ENCODE measurements around the gene FMN2. TPM values are rescaled to one million over a fixed set of nuclear protein-coding genes. Genes with fewer than 3 reads are reported as not detected.

FMN2 gene
- total RNA-seq, 4 donors from 2014 or later, result 0.46 to 1.4 (median 0.49) TPM; not detected in 1

DNA sequence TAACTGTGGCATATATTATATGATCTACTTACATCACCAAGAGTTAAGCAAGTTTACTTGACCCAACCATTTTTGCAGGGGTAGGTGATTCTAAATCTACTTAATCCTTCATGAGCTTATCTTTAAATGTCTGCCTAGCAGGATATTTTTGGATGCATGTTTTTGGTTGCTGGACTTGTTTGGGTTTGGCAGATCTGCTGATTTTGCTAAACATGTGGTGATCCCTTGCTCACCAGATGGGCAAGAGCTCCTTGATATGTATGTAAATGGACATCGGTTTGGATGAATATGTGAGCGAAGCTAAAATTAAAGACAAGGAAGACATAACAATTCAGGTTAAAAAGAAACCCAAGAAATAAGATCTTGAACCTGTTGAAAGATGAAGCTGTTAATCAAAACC, 36.7 kb downstream of the FMN2 start:
- H3K4me3 ChIP-seq (ENCODE audit: low read depth, poor library complexity, severe bottlenecking), result no peak overlapping the region
- intact Hi-C loops (cut with DNase I; ENCODE audit: low total_unique reads), result no loop called here
- DNase-seq (ENCODE audit: low spot score in 2 of 2), result no peak
- WGBS, 2 donors, result 89 to 95% methylated on average over 2 of the region's 2 CpGs
- TF ChIP-seq POLR2A (IDR thresholded peaks at IDR 0.05) (no peak), CTCF (IDR thresholded peaks at IDR 0.05) (no peak)

DNA sequence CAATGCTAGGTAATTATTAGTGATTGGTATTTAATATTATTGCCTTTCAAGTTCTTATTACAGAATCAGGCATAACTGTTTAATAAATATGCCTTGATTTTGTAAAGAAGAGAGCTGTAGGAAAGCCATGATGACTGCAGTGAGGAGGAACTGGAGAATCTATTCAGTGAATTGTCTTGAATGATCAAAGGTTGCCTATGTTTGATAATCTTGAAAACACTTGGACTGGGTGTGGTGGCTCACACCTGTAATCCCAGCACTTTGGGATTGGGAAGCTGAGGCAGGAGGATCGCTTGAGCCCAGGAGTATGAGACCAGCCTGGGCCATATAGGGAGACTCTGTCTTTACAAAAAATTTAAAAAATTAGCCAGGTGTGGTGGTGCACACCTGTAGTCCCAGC, 42.4 kb downstream of the FMN2 start:
- TF ChIP-seq POLR2A (IDR thresholded peaks at IDR 0.05) (no peak), CTCF (IDR thresholded peaks at IDR 0.05) (no peak)
- intact Hi-C loops (cut with DNase I; ENCODE audit: low total_unique reads), result no loop called here
- DNase-seq (ENCODE audit: low spot score in 2 of 2), result no peak
- WGBS, 2 donors, result 93 to 95% methylated on average over 1 of the region's 1 CpG
- H3K4me3 ChIP-seq (ENCODE audit: low read depth, poor library complexity, severe bottlenecking), result no peak overlapping the region

GRCh38 chr1:240134596-240134995, 42.9 kb downstream of the FMN2 start:
- 69% methylated on average over 2 of the region's 2 CpGs for WGBS, 2 donors
- no peak overlapping the region for H3K4me3 ChIP-seq (ENCODE audit: low read depth, poor library complexity, severe bottlenecking)
- TF ChIP-seq POLR2A (IDR thresholded peaks at IDR 0.05) (no peak), CTCF (IDR thresholded peaks at IDR 0.05) (no peak)
- no peak for DNase-seq (ENCODE audit: low spot score in 2 of 2)
- intact Hi-C loops (cut with DNase I; ENCODE audit: low total_unique reads), result no loop called here

GRCh38 chr1:240136402-240136801, 44.7 kb downstream of the FMN2 start:
- 71 to 77% methylated on average over 3 of the region's 3 CpGs for WGBS, 2 donors
- intact Hi-C loops (cut with DNase I; ENCODE audit: low total_unique reads), result no loop called here
- DNase-seq (ENCODE audit: low spot score in 2 of 2), result no peak
- H3K4me3 ChIP-seq (ENCODE audit: low read depth, poor library complexity, severe bottlenecking), result no peak overlapping the region
- no peak for TF ChIP-seq POLR2A (IDR thresholded peaks at IDR 0.05)
- TF ChIP-seq CTCF (IDR thresholded peaks at IDR 0.05), result no peak

DNA sequence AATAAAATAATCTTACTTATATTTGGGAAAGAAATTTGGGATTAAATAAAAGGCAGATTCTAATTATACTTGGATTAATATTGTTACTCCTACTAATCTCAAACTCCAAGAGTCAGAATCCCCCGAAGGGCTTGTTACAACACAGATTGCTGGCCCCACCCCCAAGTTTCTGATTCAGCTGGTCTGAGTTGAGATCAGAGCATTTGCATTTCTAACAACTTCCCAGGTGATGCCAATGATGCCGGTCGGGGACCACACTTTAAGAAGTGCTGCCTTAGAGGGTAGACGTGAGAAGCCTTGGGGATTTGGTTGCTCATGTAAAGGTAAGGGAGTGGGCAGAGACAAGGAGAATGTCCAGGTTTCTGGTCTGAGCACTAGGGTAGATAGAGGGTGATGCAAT, 47.2 kb downstream of the FMN2 start:
- no peak overlapping the region for H3K4me3 ChIP-seq (ENCODE audit: low read depth, poor library complexity, severe bottlenecking)
- no peak for DNase-seq (ENCODE audit: low spot score in 2 of 2)
- TF ChIP-seq POLR2A (IDR thresholded peaks at IDR 0.05) (no peak), CTCF (IDR thresholded peaks at IDR 0.05) (no peak)
- intact Hi-C loops (cut with DNase I; ENCODE audit: low total_unique reads), result no loop called here
- 32 to 55% methylated on average over 4 of the region's 4 CpGs for WGBS, 2 donors

GRCh38 chr1:240139511-240139910, 47.8 kb downstream of the FMN2 start:
- intact Hi-C loops (cut with DNase I; ENCODE audit: low total_unique reads), result no loop called here
- TF ChIP-seq POLR2A (IDR thresholded peaks at IDR 0.05) (no peak), CTCF (IDR thresholded peaks at IDR 0.05) (no peak)
- WGBS, 2 donors, result 77 to 84% methylated on average over 5 of the region's 5 CpGs
- DNase-seq (ENCODE audit: low spot score in 2 of 2), result no peak
- H3K4me3 ChIP-seq (ENCODE audit: low read depth, poor library complexity, severe bottlenecking), result no peak overlapping the region

Data from lower leg skin (tissue), 4 donors.